Lung (tissue), 12 donors: ENCODE results near the gene CEP164. TPM values are rescaled to one million over a fixed set of nuclear protein-coding genes. Genes with fewer than 3 reads are reported as not detected.

Source experiments
- ATAC-seq: fragments of 200-7000 bp; cut with Tn5 transposase; one replicate; pipeline ENCODE4 v1.9.1; 2020; ENCODE audit warnings: moderate number of reproducible peaks; ENCODE audit not compliant: insufficient read depth, low FRiP score
- DNase-seq, 3 donors: peaks; one replicate each; pipeline ENCODE4 v3.0.0-alpha.2; 2013 to 2017
- H3K27ac ChIP-seq, 2 donors: one replicate each; pipeline ENCODE4 v1.5.1; 2013; ENCODE audit warnings: mild to moderate bottlenecking in 2 of 2, moderate library complexity in 2 of 2, control low read depth in 1 of 2, inconsistent platforms in 1 of 2, low read depth in 1 of 2, low read length in 1 of 2
- H3K27me3 ChIP-seq, 3 donors: one replicate each; pipeline ENCODE4 v1.5.1; 2013; ENCODE audit warnings: low read length in 2 of 3; ENCODE audit not compliant: control insufficient read depth in 3 of 3, insufficient read depth in 3 of 3
- H3K36me3 ChIP-seq, 4 donors: one replicate each; pipeline ENCODE4 v1.5.1; 2013; ENCODE audit warnings: low read length in 4 of 4, mild to moderate bottlenecking in 1 of 4, moderate library complexity in 1 of 4; ENCODE audit not compliant: control insufficient read depth in 4 of 4, insufficient read depth in 4 of 4
- H3K4me1 ChIP-seq, 5 donors: one replicate each; pipeline ENCODE4 v1.5.1; 2013; ENCODE audit warnings: low read length in 5 of 5, mild to moderate bottlenecking in 2 of 5, moderate library complexity in 1 of 5; ENCODE audit not compliant: control insufficient read depth in 5 of 5, insufficient read depth in 5 of 5
- H3K4me3 ChIP-seq: one replicate; pipeline ENCODE4 v1.5.1; 2013; ENCODE audit warnings: mild to moderate bottlenecking, control low read depth, moderate library complexity
- H3K9ac ChIP-seq, 2 donors: one replicate each; pipeline ENCODE4 v1.5.1; 2013; ENCODE audit warnings: low read length in 2 of 2, control low read depth in 1 of 2; ENCODE audit not compliant: insufficient read depth in 1 of 2
- H3K9me3 ChIP-seq, 4 donors: one replicate each; pipeline ENCODE4 v1.5.1; 2013; ENCODE audit warnings: low read length in 3 of 4, mild to moderate bottlenecking in 1 of 4, moderate library complexity in 1 of 4; ENCODE audit not compliant: control insufficient read depth in 4 of 4, insufficient read depth in 3 of 4
- WGBS, 2 donors: extraction: QIAGEN DNeasy Blood & Tissue Kit; methylation state at CpG; one replicate each; pipeline ENCODE4 v1.1.7; 2013; 5-methylcytosine and 5-hydroxymethylcytosine counted together
- polyA plus RNA-seq, 2 donors: library from polyadenylated mRNA; stranded (reverse); fragments of 200-250 nt; gene quantifications; one replicate each; pipeline ENCODE4 v1.2.1, GENCODE V29; 2013
- total RNA-seq, 2 donors: library from RNA; depleted of rRNA in 1 of 2; stranded (reverse); fragments of >200 nt in 1 of 2; gene quantifications; one replicate each; pipeline ENCODE4 v1.2.1, GENCODE V29; 2014 to 2021
- TF ChIP-seq, protein P1 (sequence below): IDR thresholded peaks from 2 replicates; pipeline ENCODE4 v1.5.1; 2012; ENCODE audit warnings: mild to moderate bottlenecking; ENCODE audit errors: control extremely low read depth, extremely low read depth
- donor health status: control.
- donor health status: control.
- donor health status: Bipolar disorder and iron deficiency.
- donor health status: healthy.
- donor health status: DM: yes; HTN: yes; CAD: no.

CEP164 gene
- total and polyA plus RNA-seq, 4 donors = 12.0 to 36.1 (median 26.7) TPM

- TF ChIP-seq, protein P1, sequence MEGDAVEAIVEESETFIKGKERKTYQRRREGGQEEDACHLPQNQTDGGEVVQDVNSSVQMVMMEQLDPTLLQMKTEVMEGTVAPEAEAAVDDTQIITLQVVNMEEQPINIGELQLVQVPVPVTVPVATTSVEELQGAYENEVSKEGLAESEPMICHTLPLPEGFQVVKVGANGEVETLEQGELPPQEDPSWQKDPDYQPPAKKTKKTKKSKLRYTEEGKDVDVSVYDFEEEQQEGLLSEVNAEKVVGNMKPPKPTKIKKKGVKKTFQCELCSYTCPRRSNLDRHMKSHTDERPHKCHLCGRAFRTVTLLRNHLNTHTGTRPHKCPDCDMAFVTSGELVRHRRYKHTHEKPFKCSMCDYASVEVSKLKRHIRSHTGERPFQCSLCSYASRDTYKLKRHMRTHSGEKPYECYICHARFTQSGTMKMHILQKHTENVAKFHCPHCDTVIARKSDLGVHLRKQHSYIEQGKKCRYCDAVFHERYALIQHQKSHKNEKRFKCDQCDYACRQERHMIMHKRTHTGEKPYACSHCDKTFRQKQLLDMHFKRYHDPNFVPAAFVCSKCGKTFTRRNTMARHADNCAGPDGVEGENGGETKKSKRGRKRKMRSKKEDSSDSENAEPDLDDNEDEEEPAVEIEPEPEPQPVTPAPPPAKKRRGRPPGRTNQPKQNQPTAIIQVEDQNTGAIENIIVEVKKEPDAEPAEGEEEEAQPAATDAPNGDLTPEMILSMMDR = no peak
- 78 to 82% methylated on average over 5 of the region's 5 CpGs for WGBS, 2 donors
- Histone ChIP-seq H3K36me3 (peaks cover 0 to 3% (median 0%) of the 10 kb centered on the region in 4 donors), H3K9me3 (no peaks in the 10 kb centered on the region), H3K27me3 (no peaks in the 10 kb centered on the region), H3K9ac (no peak overlapping the region), H3K4me1 (peaks cover 3 to 17% (median 6%) of the 10 kb centered on the region in 5 donors), H3K4me3 (no peak overlapping the region), H3K27ac (no peak overlapping the region)
- ATAC-seq (no peak), DNase-seq (no peak)
Measured at GRCh38 chr11:117303646-117304315, 23.9 kb upstream of the CEP164 start.

- TF ChIP-seq, protein P1 = no peak
- WGBS, 2 donors = 98 to 100% methylated on average over 2 to 3 of the region's 3 CpGs
- Histone ChIP-seq H3K4me3 (no peak overlapping the region), H3K4me1 (peaks cover 3 to 10% (median 4%) of the 10 kb centered on the region in 5 donors), H3K27me3 (no peaks in the 10 kb centered on the region), H3K9ac (no peak overlapping the region), H3K9me3 (no peaks in the 10 kb centered on the region), H3K27ac (no peak overlapping the region), H3K36me3 (peaks cover 0 to 3% (median 0%) of the 10 kb centered on the region in 4 donors)
- ATAC-seq (no peak), DNase-seq (no peak)
Measured at GRCh38 chr11:117305145-117305544, 22.5 kb upstream of the CEP164 start.

- H3K27ac ChIP-seq = no peak overlapping the region
- no peaks in the 10 kb centered on the region for H3K27me3 ChIP-seq
- H3K36me3 ChIP-seq = no peaks in the 10 kb centered on the region
- H3K9me3 ChIP-seq = no peaks in the 10 kb centered on the region
- H3K4me3 ChIP-seq = no peak overlapping the region
- H3K4me1 ChIP-seq = peaks cover 0 to 4% (median under 1%) of the 10 kb centered on the region in 5 donors
- H3K9ac ChIP-seq = no peak overlapping the region
- DNase-seq (no peak), ATAC-seq (no peak)
- WGBS, 2 donors = 87 to 95% methylated on average over 7 of the region's 7 CpGs
- TF ChIP-seq, protein P1 = no peak
Measured at GRCh38 chr11:117309310-117309709, 18.3 kb upstream of the CEP164 start.

- H3K36me3 ChIP-seq = no peaks in the 10 kb centered on the region
- DNase-seq (no peak), ATAC-seq (no peak)
- WGBS, 2 donors = 43 to 77% methylated on average over 5 of the region's 5 CpGs
- H3K27me3 ChIP-seq = no peaks in the 10 kb centered on the region
- peak overlapping the region in 1 of 2 donors; percentile 41 for H3K27ac ChIP-seq
- no peak overlapping the region for H3K9ac ChIP-seq
- H3K9me3 ChIP-seq = no peaks in the 10 kb centered on the region
- H3K4me3 ChIP-seq = no peak overlapping the region
- TF ChIP-seq, protein P1 = no peak
- peaks cover 0 to 18% (median 8%) of the 10 kb centered on the region in 5 donors for H3K4me1 ChIP-seq
Measured at GRCh38 chr11:117313091-117313490, 14.6 kb upstream of the CEP164 start.
